OCI-LY7 (cell line): ENCODE results near the gene ZNF469. TPM values are rescaled to one million over a fixed set of nuclear protein-coding genes. Genes with fewer than 3 reads are reported as not detected.

ENCODE experiments used
- BruUV-seq: library from RNA; stranded (reverse); fragments of 400-500 nt; replicated peaks from 2 replicates; lab custom pipeline; 2021; lab: Mats Ljungman, UMichigan
- CTCF ChIA-PET: fragments of 300-600 bp; sonication (Branson Sonifier 250); formaldehyde crosslinking; loops from one replicate; lab custom pipeline; 2022; ENCODE audit warnings: antibody characterized with exemption; ENCODE audit not compliant: unreplicated experiment; lab: Charles Lee
- POLR2A ChIA-PET: fragments of 300-600 bp; sonication (Branson Sonifier 250); formaldehyde crosslinking; loops from one replicate; lab custom pipeline; 2022; ENCODE audit warnings: antibody characterized with exemption; lab: Charles Lee
- DNase-seq: peaks from one replicate; pipeline ENCODE4 v3.0.0-alpha.2; 2015; ENCODE audit warnings: low spot score
- H2AFZ ChIP-seq: fragments of 200-600 bp; sonication (generic), shearing (Covaris generic); 2 replicates; pipeline ENCODE4 v1.6.1; 2014; ENCODE audit warnings: mild to moderate bottlenecking, antibody characterized with exemption, low read length, moderate library complexity
- H3K27ac ChIP-seq: fragments of 200-600 bp; sonication (generic); 2 replicates; pipeline ENCODE4 v1.5.1; 2014; ENCODE audit warnings: mixed run types, low read depth, mild to moderate bottlenecking, moderate library complexity, low read length, inconsistent platforms; ENCODE audit not compliant: poor library complexity, severe bottlenecking
- H3K36me3 ChIP-seq: fragments of 200-600 bp; sonication (generic); 2 replicates; pipeline ENCODE4 v1.6.1; 2014; ENCODE audit warnings: mild to moderate bottlenecking, antibody characterized with exemption, low read length, moderate library complexity, mixed read lengths; ENCODE audit not compliant: insufficient read depth
- H3K4me1 ChIP-seq: fragments of 200-600 bp; sonication (generic); 2 replicates; pipeline ENCODE4 v1.5.1; 2014; ENCODE audit warnings: mild to moderate bottlenecking, low read length; ENCODE audit not compliant: insufficient read depth, poor library complexity, severe bottlenecking
- H3K4me2 ChIP-seq: fragments of 200-600 bp; sonication (generic); 2 replicates; pipeline ENCODE4 v1.6.1; 2014; ENCODE audit warnings: mild to moderate bottlenecking, low read length
- H3K4me3 ChIP-seq: fragments of 200-600 bp; sonication (generic); 2 replicates; pipeline ENCODE4 v1.5.1; 2014; ENCODE audit warnings: mild to moderate bottlenecking, low read depth, low read length; ENCODE audit not compliant: poor library complexity, severe bottlenecking
- H3K79me2 ChIP-seq: fragments of 200-600 bp; sonication (generic); 2 replicates; pipeline ENCODE4 v1.6.1; 2016; ENCODE audit warnings: low read depth, mild to moderate bottlenecking, low read length, moderate library complexity, mixed read lengths; ENCODE audit not compliant: insufficient read depth
- H3K9me2 ChIP-seq: fragments of 200-600 bp; sonication (generic); 2 replicates; pipeline ENCODE4 v1.6.1; 2016; ENCODE audit warnings: mild to moderate bottlenecking, low read length, mixed read lengths; ENCODE audit not compliant: insufficient read depth
- H3K9me3 ChIP-seq: fragments of 200-600 bp; sonication (generic); 2 replicates; pipeline ENCODE4 v1.6.1; 2014; ENCODE audit warnings: mild to moderate bottlenecking, mixed run types, low read length, mixed read lengths
- H4K20me1 ChIP-seq: fragments of 200-600 bp; sonication (generic); 2 replicates; pipeline ENCODE4 v1.6.1; 2014; ENCODE audit warnings: mild to moderate bottlenecking, antibody characterized with exemption, low read length, moderate library complexity, mixed read lengths; ENCODE audit not compliant: insufficient read depth
- EZH2phosphoT487 ChIP-seq: fragments of 200-600 bp; sonication (generic); IDR thresholded peaks from 2 replicates; pipeline ENCODE4 v1.6.1; 2018; ENCODE audit warnings: low read depth, borderline replicate concordance, mild to moderate bottlenecking, mixed run types, antibody characterized with exemption, low read length, moderate library complexity, mixed read lengths
- intact Hi-C: fragments of 100-400 bp; cut with micrococcal nuclease; formaldehyde crosslinking; loops from one replicate; pipeline ENCODE4 v1.10.0; 2022; ENCODE audit not compliant: unreplicated experiment
- total RNA-seq, 2 experiments: library from RNA; depleted of rRNA in 1 of 2; stranded (reverse); fragments of >200 nt in 1 of 2; shearing (Covaris generic) in 1 of 2; gene quantifications; 2 replicates each; pipeline ENCODE4 v1.2.3, GENCODE V29; 2014 to 2022
- TF ChIP-seq, protein P1 (sequence below): fragments of 200-600 bp; sonication (generic); conservative IDR thresholded peaks from 2 replicates; pipeline ENCODE4 v1.5.1; 2014; ENCODE audit warnings: mild to moderate bottlenecking, antibody characterized with exemption, low read length, moderate library complexity, mixed read lengths

The ZNF469 gene
- total RNA-seq, 2 experiments from 2014 or later = under 0.01 TPM; not detected in 1

DNA sequence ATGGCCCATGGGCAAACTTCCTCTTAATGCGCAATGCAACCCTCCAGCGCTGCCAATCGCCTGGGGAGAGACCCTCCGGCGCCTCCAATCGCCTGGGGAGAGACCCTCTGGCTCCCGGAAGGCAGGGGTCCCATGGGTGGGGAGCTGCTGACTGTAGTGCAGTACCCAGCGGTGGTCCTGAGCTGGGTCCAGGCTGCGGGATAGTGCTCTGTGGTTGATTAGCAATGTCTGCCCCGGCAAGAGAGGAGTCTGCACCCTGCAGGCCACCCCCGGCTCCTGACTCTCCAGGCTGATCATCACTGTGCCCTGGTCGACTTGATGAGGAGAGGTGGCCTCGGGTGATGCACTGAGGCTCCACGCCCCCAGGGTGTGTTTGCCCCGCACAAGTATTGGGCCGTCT lies 44.6 kb upstream of the ZNF469 start:
- Histone ChIP-seq H2AFZ (no peak overlapping the region), H3K4me1 (no peaks in the 10 kb centered on the region), H3K36me3 (no peaks in the 10 kb centered on the region), H3K4me3 (no peak overlapping the region), H3K9me3 (no peaks in the 10 kb centered on the region), H4K20me1 (no peaks in the 10 kb centered on the region), H3K9me2 (no peaks in the 10 kb centered on the region), H3K27ac (no peak overlapping the region), H3K4me2 (no peak overlapping the region), H3K79me2 (no peaks in the 10 kb centered on the region)
- intact Hi-C loops = no loop called here
- POLR2A ChIA-PET = no interaction called here
- DNase-seq = no peak
- CTCF ChIA-PET = no interaction called here
- TF ChIP-seq, protein P1, sequence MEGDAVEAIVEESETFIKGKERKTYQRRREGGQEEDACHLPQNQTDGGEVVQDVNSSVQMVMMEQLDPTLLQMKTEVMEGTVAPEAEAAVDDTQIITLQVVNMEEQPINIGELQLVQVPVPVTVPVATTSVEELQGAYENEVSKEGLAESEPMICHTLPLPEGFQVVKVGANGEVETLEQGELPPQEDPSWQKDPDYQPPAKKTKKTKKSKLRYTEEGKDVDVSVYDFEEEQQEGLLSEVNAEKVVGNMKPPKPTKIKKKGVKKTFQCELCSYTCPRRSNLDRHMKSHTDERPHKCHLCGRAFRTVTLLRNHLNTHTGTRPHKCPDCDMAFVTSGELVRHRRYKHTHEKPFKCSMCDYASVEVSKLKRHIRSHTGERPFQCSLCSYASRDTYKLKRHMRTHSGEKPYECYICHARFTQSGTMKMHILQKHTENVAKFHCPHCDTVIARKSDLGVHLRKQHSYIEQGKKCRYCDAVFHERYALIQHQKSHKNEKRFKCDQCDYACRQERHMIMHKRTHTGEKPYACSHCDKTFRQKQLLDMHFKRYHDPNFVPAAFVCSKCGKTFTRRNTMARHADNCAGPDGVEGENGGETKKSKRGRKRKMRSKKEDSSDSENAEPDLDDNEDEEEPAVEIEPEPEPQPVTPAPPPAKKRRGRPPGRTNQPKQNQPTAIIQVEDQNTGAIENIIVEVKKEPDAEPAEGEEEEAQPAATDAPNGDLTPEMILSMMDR = peak; percentile 30; the same call in 1 of the 2 replicates
- no peak for TF ChIP-seq EZH2phosphoT487
- BruUV-seq = no TSS peak

DNA sequence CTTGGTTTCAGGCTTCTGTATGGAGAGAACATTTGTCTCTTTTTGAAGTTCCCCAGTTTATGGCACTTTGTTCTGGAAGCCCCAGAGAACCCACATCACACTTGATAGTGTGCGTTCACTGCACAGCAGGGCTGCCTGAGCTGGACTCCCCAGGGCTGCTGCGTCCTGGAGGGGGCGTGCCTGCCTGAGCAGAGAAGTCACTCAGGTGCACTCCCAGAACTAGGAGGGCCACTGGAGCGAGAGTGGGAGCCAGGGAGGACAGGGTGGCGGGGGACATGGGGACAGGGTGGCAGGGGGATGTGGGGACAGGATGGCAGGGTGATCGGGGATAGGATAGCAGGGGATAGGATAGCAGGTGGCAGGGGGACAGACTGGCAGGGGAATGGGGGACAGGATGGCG lies 43.9 kb upstream of the ZNF469 start:
- intact Hi-C loops = no loop called here

More for the DNA sequence above, 43.9 kb upstream of the ZNF469 start:
- BruUV-seq = no TSS peak
- Histone ChIP-seq H3K36me3 (no peaks in the 10 kb centered on the region), H3K79me2 (no peaks in the 10 kb centered on the region), H3K27ac (no peak overlapping the region), H3K9me2 (no peaks in the 10 kb centered on the region), H4K20me1 (no peaks in the 10 kb centered on the region), H3K4me1 (no peaks in the 10 kb centered on the region), H3K4me3 (no peak overlapping the region), H2AFZ (no peak overlapping the region), H3K9me3 (no peaks in the 10 kb centered on the region), H3K4me2 (no peak overlapping the region)
- no peak for DNase-seq
- TF ChIP-seq, protein P1 = no peak
- TF ChIP-seq EZH2phosphoT487 = no peak
- ChIA-PET CTCF (no interaction called here), POLR2A (no interaction called here)
